ENCODE data around the gene UBAP1.

The UBAP1 gene

GRCh38 chr9:34256987-34257585 lies 78.2 kb downstream of the UBAP1 start:
- Histone ChIP-seq H3K9me3 (ENCODE audit: severe bottlenecking) (no peaks in the 10 kb centered on the region), H3K4me3 (ENCODE audit: low read depth, low read length) (no peak overlapping the region), H3K36me3 (peaks cover 61% of the 10 kb centered on the region), H3K27ac (no peak overlapping the region), H3K27me3 (ENCODE audit: insufficient read depth, low read depth, severe bottlenecking) (no peaks in the 10 kb centered on the region)
- no peak for DNase-seq
- no peak for TF ChIP-seq CTCF (IDR thresholded peaks at IDR 0.05; ENCODE audit: low read depth, low read length)

GRCh38 chr9:34259315-34259714 lies 80.5 kb downstream of the UBAP1 start:
- no peak for DNase-seq

GRCh38 chr9:34262971-34263370 lies 84.1 kb downstream of the UBAP1 start:
- H3K27me3 ChIP-seq (ENCODE audit: insufficient read depth, low read depth, severe bottlenecking): no peaks in the 10 kb centered on the region
- DNase-seq: no peak
- no peak overlapping the region for H3K4me3 ChIP-seq (ENCODE audit: low read depth, low read length)
- peaks cover 14% of the 10 kb centered on the region for H3K36me3 ChIP-seq
- H3K27ac ChIP-seq: no peak overlapping the region
- TF ChIP-seq CTCF (IDR thresholded peaks at IDR 0.05; ENCODE audit: low read depth, low read length): no peak
- no peaks in the 10 kb centered on the region for H3K9me3 ChIP-seq (ENCODE audit: severe bottlenecking)

More at GRCh38 chr9:34259315-34259714, 80.5 kb downstream of the UBAP1 start:
- no peaks in the 10 kb centered on the region for H3K27me3 ChIP-seq (ENCODE audit: insufficient read depth, low read depth, severe bottlenecking)
- no peaks in the 10 kb centered on the region for H3K9me3 ChIP-seq (ENCODE audit: severe bottlenecking)
- no peak overlapping the region for H3K27ac ChIP-seq
- no peak overlapping the region for H3K4me3 ChIP-seq (ENCODE audit: low read depth, low read length)
- H3K36me3 ChIP-seq: peaks cover 38% of the 10 kb centered on the region
- TF ChIP-seq CTCF (IDR thresholded peaks at IDR 0.05; ENCODE audit: low read depth, low read length): no peak

- no peak for TF ChIP-seq CTCF (IDR thresholded peaks at IDR 0.05; ENCODE audit: low read depth, low read length)
- DNase-seq: no peak
- peaks cover 4% of the 10 kb centered on the region; the same call in 1 of the 2 replicates for H3K36me3 ChIP-seq
- H3K27me3 ChIP-seq (ENCODE audit: insufficient read depth, low read depth, severe bottlenecking): no peaks in the 10 kb centered on the region
- H3K9me3 ChIP-seq (ENCODE audit: severe bottlenecking): no peaks in the 10 kb centered on the region
- no peak overlapping the region for H3K4me3 ChIP-seq (ENCODE audit: low read depth, low read length)
- no peak overlapping the region for H3K27ac ChIP-seq
Observed at GRCh38 chr9:34267660-34268059, 88.8 kb downstream of the UBAP1 start.

- no peak for TF ChIP-seq CTCF (IDR thresholded peaks at IDR 0.05; ENCODE audit: low read depth, low read length)
- H3K9me3 ChIP-seq (ENCODE audit: severe bottlenecking): no peaks in the 10 kb centered on the region
- H3K27ac ChIP-seq: no peak overlapping the region
- DNase-seq: no peak
- H3K4me3 ChIP-seq (ENCODE audit: low read depth, low read length): no peak overlapping the region
- no peaks in the 10 kb centered on the region; the same call in 1 of the 2 replicates for H3K36me3 ChIP-seq
- H3K27me3 ChIP-seq (ENCODE audit: insufficient read depth, low read depth, severe bottlenecking): no peaks in the 10 kb centered on the region
Observed at GRCh38 chr9:34271265-34272006, 92.6 kb downstream of the UBAP1 start.
